GM18507 (cell line): ENCODE measurements around the gene PCGF3.
A peak's percentile ranks its signal among the peaks of the same experiment; 100 is the strongest.
"Not testable (repeated sequence)": the region's sequence is repeated elsewhere in the genome, so short reads cannot be mapped to it uniquely, and the experiment has no call there.

Experiments used
- DNase-seq: peaks from one replicate; pipeline ENCODE4 v3.0.0; 2011; ENCODE audit warnings: low read depth; ENCODE audit not compliant: insufficient read length; ENCODE audit errors: extremely low spot score
- FAIRE-seq: peaks from 2 replicates; lab custom pipeline; 2011; peaks lifted over from hg19 to GRCh38; lab: Jason Lieb, UNC

Gene PCGF3

GRCh38 chr4:733631-733980 lies 28.0 kb downstream of the PCGF3 start:
- FAIRE-seq, result no peak

GRCh38 chr4:734075-734474 lies 28.4 kb downstream of the PCGF3 start:
- no peak for FAIRE-seq
- DNase-seq, result no peak

More at GRCh38 chr4:733631-733980, 28.0 kb downstream of the PCGF3 start:
- DNase-seq, result no peak

- FAIRE-seq (no peak), DNase-seq (no peak)
Observed at GRCh38 chr4:734951-735350, 29.3 kb downstream of the PCGF3 start.

DNA sequence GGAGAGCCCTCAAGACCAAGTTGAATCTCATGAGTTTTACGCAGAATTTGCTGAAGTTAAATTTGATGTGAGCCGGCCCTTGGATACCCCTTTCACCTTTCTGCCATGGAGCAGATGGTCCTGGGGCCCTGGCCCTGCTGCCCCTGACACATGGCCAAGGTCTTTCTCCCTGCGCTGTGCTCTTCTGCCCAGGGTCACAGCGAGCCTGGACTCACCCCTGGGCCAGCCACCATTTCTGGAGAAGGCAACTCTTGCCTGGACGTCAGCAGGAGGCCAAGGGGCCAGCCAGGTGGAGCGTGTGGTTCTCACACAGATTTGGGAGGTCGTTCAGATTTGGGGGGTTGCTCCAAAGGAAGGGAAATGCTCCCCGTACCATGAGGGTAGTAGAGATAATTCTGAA lies 30.0 kb downstream of the PCGF3 start:
- DNase-seq, result no peak
- no peak for FAIRE-seq

GRCh38 chr4:736561-736960 lies 30.9 kb downstream of the PCGF3 start:
- DNase-seq, FAIRE-seq: not testable (repeated sequence)

- DNase-seq, result no peak
- no peak for FAIRE-seq
Observed at GRCh38 chr4:738781-739280, 33.2 kb downstream of the PCGF3 start.

GRCh38 chr4:739569-739968 lies 33.9 kb downstream of the PCGF3 start:
- DNase-seq, result no peak
- FAIRE-seq, result no peak

- FAIRE-seq (no peak), DNase-seq (no peak)
Observed at GRCh38 chr4:740011-740410, 34.4 kb downstream of the PCGF3 start.

DNA sequence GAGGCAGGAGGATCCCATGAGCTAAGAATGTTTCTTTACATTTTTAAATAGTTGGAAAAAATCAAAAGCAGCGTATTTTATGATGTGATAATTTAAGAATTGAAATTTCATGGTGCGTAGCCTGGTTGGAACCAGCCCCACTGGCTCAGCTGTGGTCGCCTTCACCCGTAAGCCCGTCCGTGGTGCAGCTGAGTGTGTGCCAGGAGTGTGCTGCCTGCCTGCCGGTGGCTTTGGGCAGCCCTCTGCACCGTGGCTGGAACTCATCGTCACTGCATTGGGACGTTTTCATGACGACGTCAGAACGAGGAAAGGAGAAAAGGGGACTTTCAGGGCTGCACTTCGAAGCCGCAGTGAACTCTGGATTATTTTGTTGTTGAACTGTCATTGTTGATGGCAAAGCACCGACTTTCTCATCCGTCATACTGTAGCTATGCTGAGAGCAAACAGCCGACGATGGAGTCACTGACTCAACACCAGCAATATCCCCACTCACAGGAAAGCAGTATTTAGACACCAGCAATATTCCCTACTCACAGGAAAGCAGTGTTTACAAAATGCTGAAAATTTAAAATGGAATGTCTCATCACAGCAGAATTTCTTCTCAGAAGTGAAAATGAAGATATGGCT lies 35.1 kb downstream of the PCGF3 start:
- FAIRE-seq, result no peak
- DNase-seq, result no peak

DNA sequence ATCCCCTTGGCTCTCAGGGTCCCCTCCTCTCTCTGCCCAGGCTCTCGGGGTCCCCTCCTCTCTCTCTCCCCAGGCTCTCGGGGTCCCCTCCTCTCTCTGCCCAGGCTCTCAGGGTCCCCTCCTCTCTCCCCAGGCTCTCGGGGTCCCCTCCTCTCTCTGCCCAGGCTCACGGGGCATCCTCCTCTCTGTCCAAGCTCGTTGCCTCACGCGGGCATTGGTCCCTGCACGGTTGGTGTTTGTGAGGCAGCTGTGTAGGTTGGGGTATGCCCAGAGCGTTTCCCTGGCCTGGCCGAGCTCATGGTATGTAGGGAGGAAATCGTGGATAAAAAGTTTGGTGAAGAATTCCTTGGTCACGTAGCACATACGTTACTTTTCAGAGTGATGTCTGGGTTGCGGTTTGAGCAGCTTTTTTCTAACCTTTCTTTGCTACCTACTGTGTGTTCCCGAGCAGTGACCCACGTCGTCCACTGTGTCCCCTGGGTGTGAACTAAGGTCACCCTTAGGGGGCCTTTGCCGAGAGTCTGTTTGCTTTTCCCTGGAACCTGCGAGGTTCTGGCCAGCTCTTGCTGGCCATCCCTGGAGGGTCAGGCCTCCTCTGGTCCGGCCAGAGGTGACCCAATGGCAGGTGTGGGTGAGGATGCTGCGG lies 36.6 kb downstream of the PCGF3 start:
- no peak for DNase-seq
- no peak for FAIRE-seq

DNA sequence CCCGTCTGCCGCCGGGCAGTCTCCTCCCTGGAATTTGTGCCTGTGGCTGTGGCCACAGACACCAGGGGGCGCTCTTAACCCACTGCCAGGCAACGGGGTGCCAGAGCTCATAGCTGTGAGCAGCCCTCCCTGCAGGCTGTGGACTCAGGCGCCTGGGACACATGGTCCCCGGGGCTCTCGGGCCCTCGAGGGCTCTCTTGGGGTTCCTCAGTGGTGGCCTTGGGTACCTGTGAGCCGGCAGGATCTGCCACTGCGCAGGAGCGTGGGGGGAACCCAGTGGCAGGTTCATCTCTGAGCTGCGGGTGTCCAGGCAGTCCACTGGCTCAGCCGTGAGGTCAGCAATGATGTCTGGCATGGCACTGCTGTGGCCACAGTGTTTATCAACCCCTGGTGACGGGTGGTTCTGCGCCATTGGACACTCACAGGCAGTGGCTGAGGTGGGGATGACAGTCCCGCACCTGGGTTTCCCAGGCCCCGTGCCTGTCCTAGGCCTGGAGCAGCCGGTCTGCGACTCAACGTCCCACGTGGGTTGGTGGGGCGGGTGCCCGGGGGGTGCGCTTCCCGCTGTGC lies 37.2 kb downstream of the PCGF3 start:
- DNase-seq (peak; percentile 75), FAIRE-seq (peak; percentile 56)

GRCh38 chr4:743463-744211 lies 38.0 kb downstream of the PCGF3 start:
- no peak for FAIRE-seq
- DNase-seq, result no peak

GRCh38 chr4:744212-744841 lies 38.7 kb downstream of the PCGF3 start:
- DNase-seq (no peak), FAIRE-seq (no peak)

DNA sequence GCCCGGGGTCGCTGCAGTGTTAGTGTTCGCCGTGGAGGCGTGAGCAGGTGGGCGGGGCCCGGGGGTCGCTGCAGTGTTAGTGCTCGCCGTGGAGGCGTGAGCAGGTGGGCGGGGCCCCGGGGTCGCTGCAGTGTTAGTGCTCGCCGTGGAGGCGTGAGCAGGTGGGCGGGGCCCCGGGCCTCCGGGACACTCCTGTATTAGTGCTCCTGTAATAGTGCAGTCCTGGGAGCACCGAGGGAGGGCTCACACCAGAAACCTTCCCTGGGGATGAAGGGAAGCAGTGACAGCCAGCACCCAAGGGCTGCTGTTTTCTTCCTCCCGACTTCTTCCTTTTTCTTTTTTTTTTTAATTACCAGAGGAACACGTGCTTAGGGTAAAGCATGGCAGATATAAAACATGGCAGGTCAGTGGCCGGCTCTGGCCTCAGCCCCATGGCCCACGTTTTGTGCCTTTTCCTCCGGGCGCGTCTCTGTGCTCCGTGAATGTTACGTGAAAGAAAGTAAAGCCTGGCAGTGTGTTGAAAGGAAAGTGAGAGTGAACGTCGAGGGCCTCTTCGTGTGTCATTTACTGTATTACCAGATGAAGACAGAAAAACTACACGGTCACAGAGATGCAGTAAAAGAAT lies 42.0 kb downstream of the PCGF3 start:
- no peak for FAIRE-seq

GRCh38 chr4:748461-748860 lies 42.8 kb downstream of the PCGF3 start:
- no peak for FAIRE-seq
- DNase-seq, result no peak

More for the DNA sequence above, 42.0 kb downstream of the PCGF3 start:
- DNase-seq, result no peak

GRCh38 chr4:749698-750666 lies 44.4 kb downstream of the PCGF3 start:
- no peak for DNase-seq
- FAIRE-seq, result no peak

DNA sequence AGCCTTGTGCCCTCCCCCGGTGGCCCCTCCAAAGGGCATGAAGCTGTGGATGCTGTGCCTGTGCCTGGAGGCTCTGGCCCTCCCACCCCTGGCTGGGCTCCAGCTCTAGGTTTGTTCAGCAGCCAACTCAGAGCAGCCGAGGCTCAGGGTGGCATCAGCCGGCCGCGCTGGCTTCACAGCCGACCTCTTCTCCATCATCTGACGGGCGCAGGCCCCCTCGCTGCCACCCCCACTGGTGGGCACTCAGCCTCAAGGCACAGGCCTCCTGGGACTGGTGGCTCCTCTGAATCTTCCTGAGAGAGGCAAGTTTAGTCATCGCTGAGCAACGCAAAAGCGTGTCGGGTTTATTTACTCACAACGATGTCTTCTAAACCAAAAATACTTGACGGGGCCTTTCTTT lies 46.0 kb downstream of the PCGF3 start:
- no peak for FAIRE-seq
- no peak for DNase-seq

DNA sequence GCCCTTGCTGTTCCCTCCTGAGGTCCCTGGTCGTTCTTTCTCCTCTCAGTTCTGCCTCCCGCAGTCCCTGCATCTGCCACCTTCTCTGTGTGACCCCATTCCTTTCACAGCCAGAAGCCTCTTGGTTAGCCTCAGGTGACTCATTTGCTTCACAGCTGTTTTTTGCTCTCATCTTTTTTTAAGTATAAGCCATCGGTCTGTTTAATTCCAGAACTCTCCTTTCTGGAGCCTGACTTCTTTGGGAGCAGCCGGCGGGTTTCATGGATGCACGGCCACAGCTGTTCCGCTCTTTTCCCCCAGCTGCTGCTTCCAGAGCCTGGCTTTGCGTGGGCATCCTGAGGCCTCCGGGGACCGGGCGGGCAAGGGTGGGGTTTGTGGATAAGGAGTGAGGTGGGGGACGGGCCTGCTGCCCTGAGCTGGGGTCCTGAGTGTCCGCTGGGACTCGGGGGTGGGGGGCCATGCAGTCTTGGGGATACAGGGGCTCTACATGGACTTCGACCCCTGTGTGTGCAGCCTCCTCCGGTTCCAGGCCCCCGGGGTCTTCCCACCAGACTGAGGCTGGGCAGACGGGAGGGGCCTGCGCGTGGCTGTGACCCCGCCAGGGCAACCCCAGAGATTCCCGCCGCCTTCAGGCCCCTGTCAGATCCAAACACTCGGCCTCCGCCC lies 46.7 kb downstream of the PCGF3 start:
- DNase-seq, result no peak
- FAIRE-seq, result no peak
